K562 treated with DMSO at 1 percent for 4 hours (cell line): ENCODE measurements around the gene ZNF701. TPM values are rescaled to one million over a fixed set of nuclear protein-coding genes. Genes with fewer than 3 reads are reported as not detected.

Experiments used
- total RNA-seq: library from RNA; unstranded; fragments of 300-600 nt; gene quantifications from 2 replicates; pipeline ENCODE4 v1.2.3, GENCODE V29; 2022; ENCODE audit not compliant: insufficient read depth

Gene ZNF701
- total RNA-seq: 3.6 and 6.6 TPM in 2 replicates

GRCh38 chr19:52570000-52570861 is at the start of gene ZNF701:
TSS of gene ZNF701 (plus strand) at chr19:52570287. CDS start at chr19:52574148, 3,861 bp downstream.

GRCh38 chr19:52527134-52527955 is 42.7 kb upstream of the ZNF701 start, which contains the start of gene ZNF808:
TSS of gene ZNF808 (plus strand) at chr19:52527668. CDS start at chr19:52543285, 15,617 bp downstream.

Other genes starting within 250 kb of the ZNF701 start
- gene ZNF610, start 234.0 kb upstream of the ZNF701 start, total RNA-seq: not detected in 2 replicates
- gene ZNF880, start 200.4 kb upstream of the ZNF701 start, total RNA-seq: not detected in 2 replicates
- 0.61 and 7.0 TPM in 2 replicates for gene ZNF528, start 172.4 kb upstream of the ZNF701 start, total RNA-seq
- not detected in 2 replicates for gene ZNF534, start 141.1 kb upstream of the ZNF701 start, total RNA-seq
- not detected in 2 replicates for gene ZNF578, start 116.7 kb upstream of the ZNF701 start, total RNA-seq
- gene ZNF808, start 42.6 kb upstream of the ZNF701 start, total RNA-seq: 1.4 and 2.0 TPM in 2 replicates
- gene ZNF83, start 68.1 kb downstream of the ZNF701 start, total RNA-seq: 20.0 and 22.5 TPM in 2 replicates
- gene ZNF611, start 164.8 kb downstream of the ZNF701 start, total RNA-seq: 3.3 TPM in 2 replicates
- 3.5 and 5.2 TPM in 2 replicates for gene ZNF600, start 216.5 kb downstream of the ZNF701 start, total RNA-seq